Measurements from ENCODE around the gene ZNF571.

ZNF571 gene

DNA sequence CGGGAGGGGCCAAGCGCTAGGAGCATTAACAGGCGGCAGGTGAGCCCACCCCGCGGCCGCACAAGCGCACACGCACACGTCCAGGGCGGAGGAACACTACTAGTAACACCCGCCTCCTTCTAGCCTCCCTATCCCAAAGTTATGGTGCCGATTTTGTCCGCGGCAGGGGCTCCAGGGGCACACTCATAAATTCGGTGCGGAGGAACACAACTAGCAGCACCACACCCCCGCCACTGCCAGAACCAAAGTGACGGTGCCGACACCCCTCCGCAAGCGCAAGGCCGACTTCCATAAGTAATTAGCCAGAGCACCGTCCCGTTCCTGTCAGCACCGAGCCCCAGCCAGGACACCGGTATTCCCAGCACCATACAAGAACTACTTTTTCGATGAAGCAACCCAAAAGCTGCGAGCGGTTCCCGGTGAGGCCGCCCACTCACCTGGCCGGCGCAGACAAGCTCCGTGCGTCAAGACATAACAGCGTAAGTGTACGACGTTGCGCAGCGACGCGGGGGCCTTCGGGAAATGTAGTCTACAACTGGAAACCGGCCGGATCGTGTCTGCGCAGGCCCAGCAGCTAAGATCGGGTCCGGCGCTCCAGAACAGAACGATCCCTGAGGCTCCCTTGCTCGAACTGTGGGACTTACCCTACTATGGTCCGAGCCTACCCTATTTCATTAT is at the start of gene ZNF571, which contains the start of gene ZNF540:
ZNF571 (minus strand) TSS at position 489 of the 678 bp plus-strand sequence. CDS start 8,116 bp downstream, outside the sequence.
ZNF540 (plus strand) TSS at position 573 of the 678 bp plus-strand sequence. CDS start 3,572 bp downstream, outside the sequence.
- H3K9ac ChIP-seq (ENCODE audit: low read length): peak within 1 kb of the TSS; percentile 71
- H3K27ac ChIP-seq (ENCODE audit: low read length): peak within 1 kb of the TSS; percentile 52

DNA sequence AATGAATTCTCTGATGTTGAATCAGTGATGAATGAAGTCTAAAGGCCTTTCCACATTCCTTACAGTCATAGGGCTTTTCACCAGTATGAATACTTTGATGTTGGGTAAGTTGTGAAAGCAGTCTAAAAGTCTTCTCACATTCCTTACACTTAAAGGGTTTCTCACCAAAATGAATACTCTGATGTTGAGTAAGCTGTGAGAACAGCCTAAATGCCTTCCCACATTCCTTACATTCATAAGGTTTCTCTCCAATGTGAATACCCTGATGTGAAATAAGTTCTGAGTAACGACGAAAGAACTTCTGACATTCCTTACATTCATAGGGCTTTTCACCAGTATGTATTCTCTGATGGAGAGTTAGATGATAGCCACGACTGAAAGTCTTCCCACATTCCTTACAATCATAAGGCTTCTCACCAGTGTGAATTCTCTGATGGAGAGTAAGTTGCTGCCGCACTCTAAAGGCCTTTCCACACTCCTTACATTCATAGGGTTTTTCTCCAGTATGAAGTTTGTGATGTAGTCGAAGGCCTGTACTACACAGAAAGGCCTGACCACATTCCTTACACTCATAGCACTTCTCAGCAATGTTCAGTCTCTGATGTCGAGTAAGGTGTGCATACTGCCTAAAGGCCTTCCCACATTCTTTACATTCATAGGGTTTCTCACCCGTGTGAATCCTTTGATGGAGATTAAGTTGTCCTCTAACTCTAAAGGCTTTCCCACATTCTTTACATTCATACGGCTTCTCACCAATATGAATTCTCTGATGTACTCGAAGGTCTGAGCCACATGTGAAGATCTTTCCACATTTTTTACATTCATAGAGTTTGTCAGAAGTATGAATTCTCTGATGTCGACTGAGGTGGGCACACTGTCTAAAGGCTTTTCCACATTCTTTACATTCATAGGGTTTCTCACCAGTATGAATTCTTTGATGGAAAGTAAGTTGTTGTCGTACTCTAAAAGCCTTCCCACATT is 40.8 kb upstream of the ZNF571 start:
- Histone ChIP-seq H3K27me3 (ENCODE audit: low read depth, low read length) (no peaks in the 10 kb centered on the region), H3K79me2 (ENCODE audit: low read length) (no peaks in the 10 kb centered on the region), H3K4me1 (ENCODE audit: low read length) (no peaks in the 10 kb centered on the region), H2AFZ (ENCODE audit: low read depth, low read length) (no peak overlapping the region), H4K20me1 (ENCODE audit: insufficient read depth, low read length) (no peaks in the 10 kb centered on the region), H3K27ac (ENCODE audit: low read length) (no peak overlapping the region), H3K9ac (ENCODE audit: low read length) (no peak overlapping the region), H3K4me3 (ENCODE audit: low read length) (no peak overlapping the region), H3K4me2 (ENCODE audit: low read length) (no peak overlapping the region), H3K9me3 (ENCODE audit: insufficient read depth, low read length) (peaks cover 55% of the 10 kb centered on the region), H3K36me3 (replicated peaks; ENCODE audit: low read depth, low read length) (peaks cover 66% of the 10 kb centered on the region)
- no peak for TF ChIP-seq EZH2phosphoT487 (IDR thresholded peaks at IDR 0.05; ENCODE audit: low read depth)
- TF ChIP-seq, protein P1, sequence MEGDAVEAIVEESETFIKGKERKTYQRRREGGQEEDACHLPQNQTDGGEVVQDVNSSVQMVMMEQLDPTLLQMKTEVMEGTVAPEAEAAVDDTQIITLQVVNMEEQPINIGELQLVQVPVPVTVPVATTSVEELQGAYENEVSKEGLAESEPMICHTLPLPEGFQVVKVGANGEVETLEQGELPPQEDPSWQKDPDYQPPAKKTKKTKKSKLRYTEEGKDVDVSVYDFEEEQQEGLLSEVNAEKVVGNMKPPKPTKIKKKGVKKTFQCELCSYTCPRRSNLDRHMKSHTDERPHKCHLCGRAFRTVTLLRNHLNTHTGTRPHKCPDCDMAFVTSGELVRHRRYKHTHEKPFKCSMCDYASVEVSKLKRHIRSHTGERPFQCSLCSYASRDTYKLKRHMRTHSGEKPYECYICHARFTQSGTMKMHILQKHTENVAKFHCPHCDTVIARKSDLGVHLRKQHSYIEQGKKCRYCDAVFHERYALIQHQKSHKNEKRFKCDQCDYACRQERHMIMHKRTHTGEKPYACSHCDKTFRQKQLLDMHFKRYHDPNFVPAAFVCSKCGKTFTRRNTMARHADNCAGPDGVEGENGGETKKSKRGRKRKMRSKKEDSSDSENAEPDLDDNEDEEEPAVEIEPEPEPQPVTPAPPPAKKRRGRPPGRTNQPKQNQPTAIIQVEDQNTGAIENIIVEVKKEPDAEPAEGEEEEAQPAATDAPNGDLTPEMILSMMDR (IDR thresholded peaks at IDR 0.05; ENCODE audit: low read depth, low read length): no peak

More for the DNA sequence above, at the start of gene ZNF571, which contains the start of gene ZNF540:
- Histone ChIP-seq H3K79me2 (ENCODE audit: low read length) (no peaks in the 10 kb centered on the region), H3K9me3 (ENCODE audit: insufficient read depth, low read length) (no peaks in the 10 kb centered on the region; the same call in 1 of the 2 replicates), H3K4me3 (ENCODE audit: low read length) (peak within 1 kb of the TSS; percentile 82), H3K4me1 (ENCODE audit: low read length) (peaks cover 10% of the 10 kb centered on the region), H3K4me2 (ENCODE audit: low read length) (peak within 1 kb of the TSS; percentile 89), H4K20me1 (ENCODE audit: insufficient read depth, low read length) (no peaks in the 10 kb centered on the region), H3K27me3 (ENCODE audit: low read depth, low read length) (no peaks in the 10 kb centered on the region), H2AFZ (ENCODE audit: low read depth, low read length) (peak within 1 kb of the TSS; percentile 99), H3K36me3 (replicated peaks; ENCODE audit: low read depth, low read length) (peaks cover 7% of the 10 kb centered on the region)
- TF ChIP-seq EZH2phosphoT487 (IDR thresholded peaks at IDR 0.05; ENCODE audit: low read depth): no peak
- TF ChIP-seq, protein P1 (IDR thresholded peaks at IDR 0.05; ENCODE audit: low read depth, low read length): no peak

DNA sequence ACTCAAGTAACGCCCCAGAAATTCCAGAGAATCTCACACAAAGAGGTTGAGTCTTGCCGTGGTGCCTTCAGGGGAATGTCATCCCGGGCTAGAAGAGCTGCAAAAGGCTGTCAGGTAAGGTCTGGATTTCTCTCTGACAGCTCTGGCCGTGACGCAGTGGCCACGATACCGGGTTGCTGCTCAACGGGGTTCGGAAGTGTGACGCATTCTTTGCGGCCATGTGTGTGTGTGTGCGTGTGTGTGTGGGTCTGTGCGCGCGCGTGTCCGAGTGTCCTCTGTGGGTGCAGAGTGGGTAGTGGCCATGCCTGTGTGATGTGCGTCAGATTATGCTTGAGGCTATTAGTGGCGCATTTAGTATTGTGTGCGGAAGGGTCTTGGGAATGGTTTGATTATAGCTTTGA is 390 bp upstream of the ZNF571 start:
- Histone ChIP-seq H4K20me1 (ENCODE audit: insufficient read depth, low read length) (no peaks in the 10 kb centered on the region), H3K4me3 (ENCODE audit: low read length) (peak overlapping the region; percentile 82), H3K27me3 (ENCODE audit: low read depth, low read length) (no peaks in the 10 kb centered on the region), H3K36me3 (replicated peaks; ENCODE audit: low read depth, low read length) (peaks cover 12% of the 10 kb centered on the region), H2AFZ (ENCODE audit: low read depth, low read length) (peak overlapping the region; percentile 99), H3K79me2 (ENCODE audit: low read length) (no peaks in the 10 kb centered on the region), H3K4me1 (ENCODE audit: low read length) (peaks cover 10% of the 10 kb centered on the region), H3K9me3 (ENCODE audit: insufficient read depth, low read length) (no peaks in the 10 kb centered on the region; the same call in 1 of the 2 replicates), H3K9ac (ENCODE audit: low read length) (peak overlapping the region; percentile 71), H3K27ac (ENCODE audit: low read length) (no peak overlapping the region), H3K4me2 (ENCODE audit: low read length) (peak overlapping the region; percentile 85)
- no peak for TF ChIP-seq EZH2phosphoT487 (IDR thresholded peaks at IDR 0.05; ENCODE audit: low read depth)
- TF ChIP-seq, protein P1 (IDR thresholded peaks at IDR 0.05; ENCODE audit: low read depth, low read length): no peak

DNA sequence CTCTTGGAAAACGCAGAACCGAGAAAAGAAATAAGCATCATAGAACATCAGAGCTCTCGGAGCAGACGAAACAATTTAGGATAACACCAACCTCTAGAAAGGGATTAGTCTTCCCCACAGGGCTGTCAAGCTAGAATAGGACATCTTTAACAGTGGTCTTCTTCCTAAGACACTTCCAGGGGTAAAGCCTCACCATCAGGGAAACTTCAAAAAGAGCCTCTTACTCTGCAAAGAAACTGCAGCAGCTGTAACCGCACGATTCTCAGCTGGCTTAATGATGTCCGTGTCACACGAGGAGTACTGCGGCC is 642 bp downstream of the ZNF571 start:
- Histone ChIP-seq H4K20me1 (ENCODE audit: insufficient read depth, low read length) (no peaks in the 10 kb centered on the region), H3K9ac (ENCODE audit: low read length) (peak overlapping the region; percentile 71), H3K4me2 (ENCODE audit: low read length) (peak overlapping the region; percentile 89), H3K27ac (ENCODE audit: low read length) (peak overlapping the region; percentile 52), H3K27me3 (ENCODE audit: low read depth, low read length) (no peaks in the 10 kb centered on the region), H3K79me2 (ENCODE audit: low read length) (no peaks in the 10 kb centered on the region), H2AFZ (ENCODE audit: low read depth, low read length) (peak overlapping the region; percentile 99), H3K4me1 (ENCODE audit: low read length) (peaks cover 10% of the 10 kb centered on the region), H3K9me3 (ENCODE audit: insufficient read depth, low read length) (no peaks in the 10 kb centered on the region; the same call in 1 of the 2 replicates), H3K36me3 (replicated peaks; ENCODE audit: low read depth, low read length) (peaks cover 7% of the 10 kb centered on the region), H3K4me3 (ENCODE audit: low read length) (peak overlapping the region; percentile 82)
- TF ChIP-seq EZH2phosphoT487 (IDR thresholded peaks at IDR 0.05; ENCODE audit: low read depth): no peak
- TF ChIP-seq, protein P1 (IDR thresholded peaks at IDR 0.05; ENCODE audit: low read depth, low read length): no peak

Data from OCI-LY3 (cell line).